H1 (cell line): Measurements from ENCODE around the gene HDAC7.

ENCODE experiments used
- EP300 ChIP-seq, 2 experiments: IDR thresholded peaks; 1 replicate in 1 of 2; 2 replicates in 1 of 2; pipeline ENCODE4 v1.6.1; 2011 to 2012; ENCODE audit warnings: low read depth in 2 of 2, low read length in 2 of 2, mild to moderate bottlenecking in 2 of 2, borderline replicate concordance in 1 of 2, inconsistent platforms in 1 of 2, moderate library complexity in 1 of 2
- RAD21 ChIP-seq, 2 experiments: IDR thresholded peaks in 1 of 2; conservative IDR thresholded peaks in 1 of 2; 2 replicates each; pipeline ENCODE4 v1.6.1; 2011; ENCODE audit warnings: low read depth in 2 of 2, low read length in 2 of 2, improper control_type of control experiment in 1 of 2, inconsistent platforms in 1 of 2, mild to moderate bottlenecking in 1 of 2, moderate library complexity in 1 of 2

DNA sequence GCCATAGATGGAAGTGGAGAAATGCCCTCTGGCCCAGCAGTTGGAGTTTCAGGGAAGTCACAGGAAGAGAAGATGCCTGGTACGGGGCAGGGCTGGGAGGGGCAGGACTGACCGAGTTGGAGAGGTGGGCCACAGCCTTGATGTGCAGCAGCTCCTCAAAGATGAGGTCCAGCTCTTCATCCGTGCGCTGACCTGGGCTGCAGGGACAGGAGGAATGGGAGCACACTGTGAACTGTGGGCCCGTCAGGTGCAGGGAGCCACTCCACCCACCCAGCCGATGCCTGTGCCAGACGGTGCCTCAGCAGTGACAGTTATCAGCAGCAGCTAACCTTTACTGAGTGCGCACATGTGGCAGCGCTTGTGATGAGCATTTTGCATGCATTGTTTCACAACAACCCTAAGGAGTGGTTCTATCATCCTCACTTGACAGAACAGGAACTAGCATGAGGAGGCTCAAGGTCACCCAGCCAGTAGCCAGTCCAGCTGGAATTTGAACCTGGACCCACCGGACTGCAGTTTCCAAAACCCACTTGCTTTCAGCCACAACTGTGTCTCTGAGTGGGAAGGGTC is 69.4 kb downstream of the HDAC7 start:
- TF ChIP-seq RAD21 (IDR thresholded peaks at IDR 0.05 in 1 of 2, conservative IDR thresholded peaks at IDR 0.05 in 1 of 2; ENCODE audit: low read depth in 2 of 2, low read length in 2 of 2) (no peak), EP300 (IDR thresholded peaks at IDR 0.05; ENCODE audit: borderline replicate concordance in 1 of 2, low read depth in 2 of 2, low read length in 2 of 2) (no peak)
